ENCODE results near the gene FABP3. TPM values are rescaled to one million over a fixed set of nuclear protein-coding genes. Genes with fewer than 3 reads are reported as not detected.

FABP3 gene
- total and polyA plus RNA-seq, 2 donors (not counting 3 experiments of a cell fraction or from before 2014, with no cell fraction given), result 0.84 to 2.6 TPM

- H3K9me1 ChIP-seq (replicated peaks; ENCODE audit: control insufficient read depth, extremely low read depth, insufficient read depth, low read length), result no peaks in the 10 kb centered on the region
- intact Hi-C loops (cut with micrococcal nuclease), result no loop called here
- CTCF ChIA-PET, result interaction anchor here (0.6 to 1.4 kb wide), 2 partner anchors 179 to 345 kb away, joined by 3 read pairs; no protein-coding TSS in a partner anchor
These were observed 2.9 kb downstream of the FABP3 start for GRCh38 chr1:31370021-31370420.

More at GRCh38 chr1:31370021-31370420, 2.9 kb downstream of the FABP3 start:
- no peaks in the 10 kb centered on the region for H3K79me2 ChIP-seq (ENCODE audit: control insufficient read depth, insufficient read depth, low read length)
- peaks cover 6% of the 10 kb centered on the region for H3K4me1 ChIP-seq (ENCODE audit: control insufficient read depth, extremely low read depth, insufficient read depth, low read length)
- FAIRE-seq (no peak), DNase-seq (ENCODE audit: low read depth, low spot score) (no peak)
- no peak overlapping the region for H3K27ac ChIP-seq (ENCODE audit: insufficient read depth, low read depth, low read length)
- no peak overlapping the region for H3K9ac ChIP-seq (replicated peaks; ENCODE audit: extremely low read depth, insufficient read depth, low read length)
- no peaks in the 10 kb centered on the region for H3K9me3 ChIP-seq (replicated peaks; ENCODE audit: control insufficient read depth, insufficient read depth, low read length)
- no peak overlapping the region for H3K4me2 ChIP-seq (ENCODE audit: insufficient read depth, low read length)
- H3K4me3 ChIP-seq (replicated peaks in 1 of 3; ENCODE audit: insufficient read depth in 1 of 3, low read depth in 1 of 3, low read length in 3 of 3), result no peak overlapping the region
- dilution Hi-C loops (cut with MboI; ENCODE audit: extremely low pct_ligation_motif_present, low sequenced_read_pairs), result no loop called here
- POLR2A ChIA-PET, result no interaction called here
- no peaks in the 10 kb centered on the region for H3K27me3 ChIP-seq (ENCODE audit: control insufficient read depth in 2 of 2, insufficient read depth in 2 of 2, low read length in 2 of 2)
- H2AFZ ChIP-seq (ENCODE audit: low read depth, low read length), result no peak overlapping the region
- peaks cover 0 to 8% of the 10 kb centered on the region in 2 experiments for H3K36me3 ChIP-seq (ENCODE audit: control insufficient read depth in 2 of 2, extremely low read depth in 1 of 2, insufficient read depth in 2 of 2, low read length in 2 of 2)
- no TSS peak for BruUV-seq (replicated peaks)
- TF ChIP-seq CTCF (IDR thresholded peaks at IDR 0.05; ENCODE audit: extremely low read depth in 1 of 2, insufficient read depth in 1 of 2, low read depth in 1 of 2, low read length in 2 of 2) (no peak), EZH2 (IDR thresholded peaks at IDR 0.05; ENCODE audit: borderline replicate concordance, low read depth, low read length, severe bottlenecking) (no peak), MYC (IDR thresholded peaks at IDR 0.05; ENCODE audit: low read depth, low read length) (no peak), GATA2 (IDR thresholded peaks at IDR 0.05; ENCODE audit: insufficient read depth, insufficient read length, low read depth, low read length) (no peak), POLR2A (IDR thresholded peaks at IDR 0.05; ENCODE audit: low read depth, low read length) (no peak), JUN (IDR thresholded peaks at IDR 0.05; ENCODE audit: borderline replicate concordance, insufficient read depth, insufficient read length, low read depth) (no peak), MAX (IDR thresholded peaks at IDR 0.05; ENCODE audit: insufficient read depth, insufficient read length) (no peak), FOS (IDR thresholded peaks at IDR 0.05; ENCODE audit: borderline replicate concordance, insufficient read depth, low read length) (no peak), POLR2AphosphoS5 (IDR thresholded peaks at IDR 0.05; ENCODE audit: insufficient read depth, low read depth, low read length) (no peak)
- H4K20me1 ChIP-seq (replicated peaks; ENCODE audit: control insufficient read depth, extremely low read depth, insufficient read depth, low read length), result no peaks in the 10 kb centered on the region
